ENCODE results near the gene MACF1. TPM values are rescaled to one million over a fixed set of nuclear protein-coding genes. Genes with fewer than 3 reads are reported as not detected.
"Not testable (repeated sequence)": the region's sequence is repeated elsewhere in the genome, so short reads cannot be mapped to it uniquely, and the experiment has no call there.

Gene MACF1
- total RNA-seq, 2 donors from 2014 or later, result 154 to 355 TPM

- TF ChIP-seq POLR2A (IDR thresholded peaks at IDR 0.05) (no peak), POLR2AphosphoS5 (IDR thresholded peaks at IDR 0.05) (no peak)
- TF ChIP-seq, protein P1, sequence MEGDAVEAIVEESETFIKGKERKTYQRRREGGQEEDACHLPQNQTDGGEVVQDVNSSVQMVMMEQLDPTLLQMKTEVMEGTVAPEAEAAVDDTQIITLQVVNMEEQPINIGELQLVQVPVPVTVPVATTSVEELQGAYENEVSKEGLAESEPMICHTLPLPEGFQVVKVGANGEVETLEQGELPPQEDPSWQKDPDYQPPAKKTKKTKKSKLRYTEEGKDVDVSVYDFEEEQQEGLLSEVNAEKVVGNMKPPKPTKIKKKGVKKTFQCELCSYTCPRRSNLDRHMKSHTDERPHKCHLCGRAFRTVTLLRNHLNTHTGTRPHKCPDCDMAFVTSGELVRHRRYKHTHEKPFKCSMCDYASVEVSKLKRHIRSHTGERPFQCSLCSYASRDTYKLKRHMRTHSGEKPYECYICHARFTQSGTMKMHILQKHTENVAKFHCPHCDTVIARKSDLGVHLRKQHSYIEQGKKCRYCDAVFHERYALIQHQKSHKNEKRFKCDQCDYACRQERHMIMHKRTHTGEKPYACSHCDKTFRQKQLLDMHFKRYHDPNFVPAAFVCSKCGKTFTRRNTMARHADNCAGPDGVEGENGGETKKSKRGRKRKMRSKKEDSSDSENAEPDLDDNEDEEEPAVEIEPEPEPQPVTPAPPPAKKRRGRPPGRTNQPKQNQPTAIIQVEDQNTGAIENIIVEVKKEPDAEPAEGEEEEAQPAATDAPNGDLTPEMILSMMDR (IDR thresholded peaks at IDR 0.05), result no peak
- Histone ChIP-seq H3K4me3 (peak overlapping the region; percentile 7 to 21), H3K27ac (peak overlapping the region; percentile 76 to 77), H3K9me3 (no peaks in the 10 kb centered on the region), H3K27me3 (replicated peaks; ENCODE audit: insufficient read depth) (no peaks in the 10 kb centered on the region), H3K36me3 (no peaks in the 10 kb centered on the region), H3K4me1 (replicated peaks) (no peaks in the 10 kb centered on the region)
- no peak for DNase-seq (ENCODE audit: low spot score)
- intact Hi-C loops (cut with DNase I), result loop anchor here (10.0 kb wide), 1 partner anchor 120 kb away; no protein-coding TSS in a partner anchor
- WGBS, result 36% methylated on average over 4 of the region's 4 CpGs
Observed at GRCh38 chr1:39205102-39205780, 746 bp downstream of the MACF1 start.

DNA sequence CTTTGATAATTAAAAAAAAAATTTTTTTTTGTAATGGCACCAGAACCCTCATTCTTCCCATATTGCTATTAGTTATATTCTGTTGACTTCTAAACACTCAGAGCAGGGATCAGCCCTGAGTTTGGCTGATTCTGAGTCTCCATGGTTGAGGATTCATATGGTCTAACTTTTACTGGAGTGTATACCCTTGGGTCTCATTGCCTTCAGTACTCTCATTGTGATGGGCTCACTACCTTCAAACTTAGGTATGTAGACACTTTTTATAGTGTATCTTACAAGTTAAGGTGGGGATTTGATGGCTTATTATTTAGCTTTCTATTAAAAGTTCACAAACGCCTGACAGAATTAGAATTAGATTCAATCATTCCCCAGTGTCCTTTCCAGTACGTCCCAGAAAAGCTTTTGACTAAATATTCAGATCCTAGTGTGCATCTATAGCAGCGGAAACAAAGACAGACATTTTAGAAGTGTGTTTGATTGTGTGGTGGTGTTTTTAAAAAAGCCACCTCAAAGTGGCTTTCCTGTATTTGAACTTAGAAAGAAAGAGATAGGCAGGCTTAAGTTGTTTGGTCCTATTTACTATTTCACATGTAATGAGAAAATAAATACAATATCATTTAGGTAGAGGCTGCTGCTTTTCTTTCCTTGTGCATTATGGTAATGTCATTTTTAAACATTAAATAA lies 1.4 kb downstream of the MACF1 start:
- H3K36me3 ChIP-seq, result no peaks in the 10 kb centered on the region
- H3K27ac ChIP-seq, result peak overlapping the region; percentile 76 to 77
- TF ChIP-seq POLR2A (IDR thresholded peaks at IDR 0.05) (no peak), POLR2AphosphoS5 (IDR thresholded peaks at IDR 0.05) (no peak)
- TF ChIP-seq, protein P1 (IDR thresholded peaks at IDR 0.05), result no peak
- peak overlapping the region; percentile 7 to 21 for H3K4me3 ChIP-seq
- intact Hi-C loops (cut with DNase I), result loop anchor here (10.0 kb wide), 1 partner anchor 119 kb away; no protein-coding TSS in a partner anchor
- H3K9me3 ChIP-seq, result no peaks in the 10 kb centered on the region
- WGBS, result 40% methylated on average over 3 of the region's 3 CpGs
- DNase-seq (ENCODE audit: low spot score), result no peak
- H3K27me3 ChIP-seq (replicated peaks; ENCODE audit: insufficient read depth), result no peaks in the 10 kb centered on the region
- H3K4me1 ChIP-seq (replicated peaks), result no peaks in the 10 kb centered on the region

- intact Hi-C loops (cut with DNase I), result loop anchor here (10.0 kb wide), 1 partner anchor 116 kb away; no protein-coding TSS in a partner anchor
- not testable (repeated sequence) for H3K36me3 ChIP-seq; H3K27ac ChIP-seq; DNase-seq (ENCODE audit: low spot score); H3K4me1 ChIP-seq (replicated peaks); H3K9me3 ChIP-seq; H3K4me3 ChIP-seq; H3K27me3 ChIP-seq (replicated peaks; ENCODE audit: insufficient read depth)
- 92% methylated on average over 12 of the region's 12 CpGs for WGBS
Observed at GRCh38 chr1:39208360-39208759, 3.9 kb downstream of the MACF1 start.

DNA sequence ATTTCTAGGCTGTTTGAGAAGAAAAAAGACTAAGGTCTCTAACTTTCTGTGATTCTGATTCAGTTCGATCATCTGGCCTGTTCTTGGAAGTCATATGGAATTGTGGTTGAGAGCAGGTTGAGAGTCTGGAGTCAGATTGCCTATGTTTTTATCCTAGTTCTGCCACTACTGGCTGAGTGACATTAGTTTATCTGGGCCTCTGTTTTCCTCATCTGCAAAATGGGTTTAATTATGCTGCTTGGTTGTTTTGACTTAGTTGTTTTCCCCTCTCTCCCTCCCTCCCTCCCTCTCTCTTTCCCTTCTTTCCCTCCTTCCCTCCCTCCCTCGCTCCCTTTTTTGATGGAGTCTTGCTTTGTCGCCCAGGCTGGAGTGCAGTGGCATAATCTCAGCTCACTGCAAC lies 6.2 kb downstream of the MACF1 start:
- Histone ChIP-seq H3K4me3 (no peak overlapping the region), H3K27me3 (replicated peaks; ENCODE audit: insufficient read depth) (no peaks in the 10 kb centered on the region), H3K27ac (no peak overlapping the region), H3K4me1 (replicated peaks) (no peaks in the 10 kb centered on the region), H3K36me3 (no peaks in the 10 kb centered on the region), H3K9me3 (no peaks in the 10 kb centered on the region)
- DNase-seq (ENCODE audit: low spot score), result no peak
- WGBS, result 96% methylated on average over 3 of the region's 3 CpGs
- TF ChIP-seq, protein P1 (IDR thresholded peaks at IDR 0.05), result no peak
- TF ChIP-seq POLR2AphosphoS5 (IDR thresholded peaks at IDR 0.05), result no peak
- no peak for TF ChIP-seq POLR2A (IDR thresholded peaks at IDR 0.05)
- intact Hi-C loops (cut with DNase I), result no loop called here

- no peak overlapping the region for H3K4me3 ChIP-seq
- DNase-seq (ENCODE audit: low spot score), result no peak
- no peaks in the 10 kb centered on the region for H3K4me1 ChIP-seq (replicated peaks)
- WGBS, result 90% methylated on average over 8 of the region's 8 CpGs
- intact Hi-C loops (cut with DNase I), result no loop called here
- H3K27me3 ChIP-seq (replicated peaks; ENCODE audit: insufficient read depth), result no peaks in the 10 kb centered on the region
- no peak overlapping the region for H3K27ac ChIP-seq
- no peaks in the 10 kb centered on the region for H3K36me3 ChIP-seq
- TF ChIP-seq, protein P1 (IDR thresholded peaks at IDR 0.05), result no peak
- no peak for TF ChIP-seq POLR2AphosphoS5 (IDR thresholded peaks at IDR 0.05)
- TF ChIP-seq POLR2A (IDR thresholded peaks at IDR 0.05), result no peak
- no peaks in the 10 kb centered on the region for H3K9me3 ChIP-seq
Observed at GRCh38 chr1:39212499-39212898, 8.0 kb downstream of the MACF1 start.

Measured in prostate gland (tissue), 2 donors.